RWPE1 (cell line): ENCODE results near the gene SPATA31D4.
"Not testable (repeated sequence)": the region's sequence is repeated elsewhere in the genome, so short reads cannot be mapped to it uniquely, and the experiment has no call there.

Source experiments
- CTCF ChIA-PET: fragments of 350-600 bp; sonication (Branson Sonifier 250); formaldehyde crosslinking; extraction: SDS; loops from one replicate; lab custom pipeline; 2021; lab: Yijun Ruan, JAX
- POLR2A ChIA-PET: fragments of 400-600 bp; formaldehyde crosslinking; extraction: SDS; loops from one replicate; lab custom pipeline; 2020; ENCODE audit warnings: antibody characterized with exemption; ENCODE audit not compliant: low non-redundant PET; lab: Yijun Ruan, JAX
- DNase-seq: peaks from one replicate; pipeline ENCODE4 v3.0.0; 2012; ENCODE audit warnings: low spot score
- H3K27ac ChIP-seq: fragments of 450-650 bp; 2 replicates; pipeline ENCODE4 v1.5.1; 2017
- CTCF ChIP-seq: fragments of 450-650 bp; conservative IDR thresholded peaks from 2 replicates; pipeline ENCODE4 v1.5.1; 2017; ENCODE audit warnings: low read depth, mild to moderate bottlenecking

The SPATA31D4 gene

GRCh38 chr9:81928305-81928704, at the start of gene SPATA31D4:
SPATA31D4 (plus strand) TSS chr9:81928428; CDS start chr9:81928514, 86 bp downstream.
- CTCF ChIA-PET, DNase-seq, H3K27ac ChIP-seq, POLR2A ChIA-PET: not testable (repeated sequence)

- H3K27ac ChIP-seq, result no peak overlapping the region
- ChIA-PET CTCF (no interaction called here), POLR2A (no interaction called here)
- DNase-seq, result no peak
- no peak for TF ChIP-seq CTCF
These were observed 49.7 kb upstream of the SPATA31D4 start for GRCh38 chr9:81878530-81878929.

- TF ChIP-seq CTCF, result no peak
- H3K27ac ChIP-seq, result no peak overlapping the region
- no peak for DNase-seq
- CTCF ChIA-PET, result interaction anchor here (0.6 to 0.9 kb wide), 2 partner anchors 319 to 1083 kb away, joined by 3 to 4 read pairs; no protein-coding TSS in a partner anchor
- POLR2A ChIA-PET, result no interaction called here
These were observed 48.7 kb upstream of the SPATA31D4 start for GRCh38 chr9:81879501-81879916.

- CTCF ChIA-PET, result interaction anchor here (0.6 kb wide), 1 partner anchor 675 kb away, joined by 4 read pairs; no protein-coding TSS in a partner anchor
- DNase-seq, result no peak
- TF ChIP-seq CTCF, result no peak
- H3K27ac ChIP-seq, result no peak overlapping the region
- POLR2A ChIA-PET, result no interaction called here
These were observed 42.6 kb upstream of the SPATA31D4 start for GRCh38 chr9:81885602-81886001.

GRCh38 chr9:81886665-81887064, 41.6 kb upstream of the SPATA31D4 start:
- TF ChIP-seq CTCF, result no peak
- no peak overlapping the region for H3K27ac ChIP-seq
- POLR2A ChIA-PET, result no interaction called here
- CTCF ChIA-PET, result no interaction called here
- no peak for DNase-seq

- TF ChIP-seq CTCF, result no peak
- no peak for DNase-seq
- POLR2A ChIA-PET, result no interaction called here
- H3K27ac ChIP-seq, result no peak overlapping the region
- CTCF ChIA-PET, result interaction anchor here (0.5 kb wide), 1 partner anchor 12 kb away, joined by 3 read pairs; no protein-coding TSS in a partner anchor
These were observed 38.1 kb upstream of the SPATA31D4 start for GRCh38 chr9:81890104-81890503.

GRCh38 chr9:81892440-81892839, 35.8 kb upstream of the SPATA31D4 start:
- no peak for DNase-seq
- ChIA-PET CTCF (no interaction called here), POLR2A (no interaction called here)
- H3K27ac ChIP-seq, result no peak overlapping the region
- TF ChIP-seq CTCF, result no peak
